Breast epithelium (tissue), 4 donors: ENCODE data around the gene TLCD3A. TPM values are rescaled to one million over a fixed set of nuclear protein-coding genes. Genes with fewer than 3 reads are reported as not detected.

Experiments
- DNase-seq, 2 donors: peaks; one replicate each; pipeline ENCODE4 v3.0.0-alpha.2; 2019; ENCODE audit warnings: low spot score in 2 of 2
- H3K27ac ChIP-seq, 2 donors: fragments of 200-600 bp; sonication (generic) in 1 of 2; one replicate each; pipeline ENCODE4 v1.5.1; 2016 to 2019; ENCODE audit warnings: mild to moderate bottlenecking in 1 of 2
- H3K27me3 ChIP-seq, 2 donors: fragments of 200-600 bp; sonication (generic) in 1 of 2; one replicate each; pipeline versions ENCODE4 v1.5.1 to v1.6.0; 2017 to 2019; ENCODE audit warnings: control low read depth in 1 of 2, mild to moderate bottlenecking in 1 of 2
- H3K36me3 ChIP-seq: fragments of 200-600 bp; one replicate; pipeline ENCODE4 v1.5.1; 2019
- H3K4me1 ChIP-seq, 2 donors: fragments of 200-600 bp; sonication (generic); one replicate each; pipeline ENCODE4 v1.5.1; 2016 to 2019; ENCODE audit warnings: control low read depth in 1 of 2
- H3K4me3 ChIP-seq, 3 donors: fragments of 200-600 bp; sonication (generic); 1 replicate in 2 of 3; 2 replicates in 1 of 3; pipeline ENCODE4 v1.5.1; 2016 to 2019; ENCODE audit warnings: mild to moderate bottlenecking in 3 of 3, moderate library complexity in 2 of 3
- H3K9me3 ChIP-seq, 2 donors: fragments of 200-600 bp; sonication (generic) in 1 of 2; one replicate each; pipeline ENCODE4 v1.5.1; 2016 to 2019; ENCODE audit warnings: control low read depth in 1 of 2
- POLR2A ChIP-seq: fragments of 450-650 bp; IDR thresholded peaks from one replicate; pipeline ENCODE4 v1.6.1; 2016; ENCODE audit warnings: antibody characterized with exemption, mild to moderate bottlenecking, moderate library complexity
- POLR2AphosphoS5 ChIP-seq, 3 donors: sonication (generic); formaldehyde crosslinking; IDR thresholded peaks; one replicate each; pipeline ENCODE4 v1.6.1; 2017; ENCODE audit warnings: antibody characterized with exemption in 3 of 3
- intact Hi-C: fragments of 100-400 bp; cut with DNase I; formaldehyde crosslinking; loops from one replicate; pipeline ENCODE4 v1.15.1; 2023; ENCODE audit warnings: low total_unique reads
- total RNA-seq, 3 donors: library from RNA; depleted of rRNA; stranded (reverse); fragments of >200 nt; gene quantifications; one replicate each; pipeline ENCODE4 v1.1.0, GENCODE V29; 2016
- TF ChIP-seq, protein P1 (sequence below), 3 donors: fragments of 450-650 bp; IDR thresholded peaks; one replicate each; pipeline ENCODE4 v1.5.1; 2016 to 2017; ENCODE audit warnings: antibody characterized with exemption in 3 of 3, mild to moderate bottlenecking in 3 of 3, moderate library complexity in 3 of 3

TLCD3A gene
- total RNA-seq, 3 donors from 2014 or later = 5.0 to 5.9 (median 5.6) TPM

DNA sequence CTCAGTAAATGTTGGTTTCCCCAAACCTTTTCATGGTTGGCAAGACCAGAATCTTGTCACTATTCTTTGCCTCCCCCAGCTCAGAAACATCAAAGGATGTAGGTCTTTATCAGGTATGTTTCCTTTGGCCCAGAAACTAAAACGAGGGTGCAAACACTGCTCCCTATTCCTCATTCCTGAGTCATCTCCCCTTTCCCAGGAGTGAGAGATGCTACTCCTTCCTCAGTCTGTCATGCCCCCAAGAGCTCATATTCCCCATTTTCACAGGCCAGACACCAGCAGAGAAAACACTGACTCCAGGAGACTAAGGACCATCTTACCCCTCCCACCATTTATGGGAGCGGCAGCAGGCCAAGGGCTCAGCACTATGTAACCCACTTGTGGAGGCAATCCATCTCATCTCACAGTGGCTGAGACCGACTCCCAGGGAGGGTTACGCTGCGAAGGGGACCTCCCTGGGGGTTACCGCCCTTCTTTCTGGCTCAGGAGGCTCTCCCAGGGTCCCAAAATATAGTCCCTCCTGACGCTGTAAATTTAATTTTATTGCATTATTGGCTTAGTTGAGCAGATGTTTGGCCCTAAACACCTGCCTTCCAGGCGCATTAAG is 18.1 kb downstream of the TLCD3A start:
- peaks cover 8% of the 10 kb centered on the region for H3K36me3 ChIP-seq

DNA sequence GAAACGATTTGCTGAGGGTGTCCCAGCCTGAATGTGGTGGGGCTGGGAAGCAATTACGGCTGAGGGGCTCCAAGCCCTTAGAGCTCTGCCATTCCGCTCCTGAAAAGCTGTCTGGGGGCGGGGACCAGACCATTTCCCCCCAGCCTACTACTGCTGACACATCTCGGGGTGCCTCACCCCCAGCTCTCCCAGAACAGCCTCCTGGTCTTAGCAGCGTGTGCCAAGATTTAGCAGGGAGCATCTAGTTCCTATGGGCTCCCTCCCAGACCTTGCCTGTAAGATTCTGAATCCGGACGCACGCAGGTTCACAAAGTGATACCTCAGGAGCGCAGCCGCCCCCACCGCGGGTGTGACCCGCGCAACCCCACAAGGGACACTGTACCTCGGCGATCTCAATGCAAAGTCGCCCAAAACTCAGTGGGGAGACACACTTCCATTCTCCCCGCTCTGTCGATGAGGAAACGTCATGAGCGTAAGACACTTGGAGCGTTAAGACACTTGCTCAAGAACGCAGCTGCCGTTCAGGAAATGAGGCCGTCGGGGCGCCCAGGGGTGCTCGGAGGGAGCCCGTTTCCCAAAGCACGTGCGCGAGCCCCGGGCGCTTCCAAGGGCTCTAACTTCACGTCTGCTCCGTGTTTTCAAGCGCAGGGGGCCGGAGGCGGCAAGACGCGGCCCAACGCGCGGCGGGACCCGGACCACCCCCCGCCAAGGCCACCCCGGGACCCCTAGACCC is 19.0 kb downstream of the TLCD3A start:
- H3K36me3 ChIP-seq = peaks cover 8% of the 10 kb centered on the region
- peak overlapping the region; percentile 89 to 92 for H3K27ac ChIP-seq
- DNase-seq = no peak
- peak overlapping the region; percentile 68 to 86 (median 68) for H3K4me3 ChIP-seq
- TF ChIP-seq POLR2A (no peak), POLR2AphosphoS5 (IDR thresholded peaks at IDR 0.05) (no peak)
- TF ChIP-seq, protein P1, sequence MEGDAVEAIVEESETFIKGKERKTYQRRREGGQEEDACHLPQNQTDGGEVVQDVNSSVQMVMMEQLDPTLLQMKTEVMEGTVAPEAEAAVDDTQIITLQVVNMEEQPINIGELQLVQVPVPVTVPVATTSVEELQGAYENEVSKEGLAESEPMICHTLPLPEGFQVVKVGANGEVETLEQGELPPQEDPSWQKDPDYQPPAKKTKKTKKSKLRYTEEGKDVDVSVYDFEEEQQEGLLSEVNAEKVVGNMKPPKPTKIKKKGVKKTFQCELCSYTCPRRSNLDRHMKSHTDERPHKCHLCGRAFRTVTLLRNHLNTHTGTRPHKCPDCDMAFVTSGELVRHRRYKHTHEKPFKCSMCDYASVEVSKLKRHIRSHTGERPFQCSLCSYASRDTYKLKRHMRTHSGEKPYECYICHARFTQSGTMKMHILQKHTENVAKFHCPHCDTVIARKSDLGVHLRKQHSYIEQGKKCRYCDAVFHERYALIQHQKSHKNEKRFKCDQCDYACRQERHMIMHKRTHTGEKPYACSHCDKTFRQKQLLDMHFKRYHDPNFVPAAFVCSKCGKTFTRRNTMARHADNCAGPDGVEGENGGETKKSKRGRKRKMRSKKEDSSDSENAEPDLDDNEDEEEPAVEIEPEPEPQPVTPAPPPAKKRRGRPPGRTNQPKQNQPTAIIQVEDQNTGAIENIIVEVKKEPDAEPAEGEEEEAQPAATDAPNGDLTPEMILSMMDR (IDR thresholded peaks at IDR 0.05) = no peak
- intact Hi-C loops = no loop called here
- no peaks in the 10 kb centered on the region for H3K27me3 ChIP-seq
- no peaks in the 10 kb centered on the region for H3K9me3 ChIP-seq
- H3K4me1 ChIP-seq = peaks cover 0 to 11% of the 10 kb centered on the region in 2 donors

More for the DNA sequence above, 18.1 kb downstream of the TLCD3A start:
- intact Hi-C loops = no loop called here
- no peaks in the 10 kb centered on the region for H3K27me3 ChIP-seq
- peak overlapping the region in 1 of 2 donors; percentile 15 for H3K27ac ChIP-seq
- peak overlapping the region in 2 of 3 donors; percentile 68 to 86 for H3K4me3 ChIP-seq
- H3K4me1 ChIP-seq = peaks cover 0 to 11% of the 10 kb centered on the region in 2 donors
- no peaks in the 10 kb centered on the region for H3K9me3 ChIP-seq
- no peak for DNase-seq
- TF ChIP-seq POLR2AphosphoS5 (IDR thresholded peaks at IDR 0.05) (no peak), POLR2A (no peak)
- TF ChIP-seq, protein P1 (IDR thresholded peaks at IDR 0.05) = no peak

DNA sequence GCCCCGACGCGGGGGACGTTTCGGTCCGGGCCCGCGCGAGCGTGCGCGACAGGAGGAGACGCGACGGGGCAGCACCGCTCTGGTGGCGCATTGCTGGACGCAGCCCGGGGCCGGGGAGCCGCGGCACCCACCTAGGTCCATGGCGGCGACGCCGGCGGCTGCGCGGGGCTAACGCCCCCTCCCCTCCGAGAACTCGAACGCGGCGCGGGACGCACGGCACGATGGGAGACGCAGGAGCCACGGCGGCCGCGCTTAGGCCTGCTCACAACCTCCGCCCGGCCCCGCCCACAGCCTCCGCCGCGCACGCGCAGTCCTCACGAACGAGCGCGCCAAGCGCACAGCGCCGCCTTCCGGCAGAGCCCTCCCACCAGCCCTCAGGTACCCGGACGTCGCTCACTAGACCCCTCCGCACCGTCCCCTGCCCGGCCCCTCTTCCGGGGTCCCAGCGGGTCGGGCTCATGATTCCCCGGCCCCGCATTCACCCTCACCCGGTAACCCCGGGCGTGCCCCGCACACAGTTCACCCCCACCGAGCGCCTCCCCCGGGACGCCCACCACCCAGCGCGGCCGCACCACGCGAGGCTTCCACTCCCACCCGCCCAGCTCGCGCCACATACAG is 19.7 kb downstream of the TLCD3A start, which contains the start of gene GEMIN4:
Gene GEMIN4, minus strand, starts transcription at position 263 of the 618 bp plus-strand sequence. Its CDS starts 122 bp downstream, at position 141.
- no peaks in the 10 kb centered on the region for H3K9me3 ChIP-seq
- DNase-seq = peak; percentile 78 to 94
- no peaks in the 10 kb centered on the region for H3K27me3 ChIP-seq
- H3K4me3 ChIP-seq = peak within 1 kb of the TSS; percentile 68 to 86 (median 68)
- peaks cover 0 to 11% of the 10 kb centered on the region in 2 donors for H3K4me1 ChIP-seq
- H3K27ac ChIP-seq = peak within 1 kb of the TSS; percentile 89 to 92
- peak; percentile 51 to 89 (median 81) for TF ChIP-seq POLR2AphosphoS5 (IDR thresholded peaks at IDR 0.05)
- peak; percentile 54 for TF ChIP-seq POLR2A
- TF ChIP-seq, protein P1 (IDR thresholded peaks at IDR 0.05) = peak; percentile 79 to 92 (median 85)
- intact Hi-C loops = no loop called here
- H3K36me3 ChIP-seq = peaks cover 5% of the 10 kb centered on the region

DNA sequence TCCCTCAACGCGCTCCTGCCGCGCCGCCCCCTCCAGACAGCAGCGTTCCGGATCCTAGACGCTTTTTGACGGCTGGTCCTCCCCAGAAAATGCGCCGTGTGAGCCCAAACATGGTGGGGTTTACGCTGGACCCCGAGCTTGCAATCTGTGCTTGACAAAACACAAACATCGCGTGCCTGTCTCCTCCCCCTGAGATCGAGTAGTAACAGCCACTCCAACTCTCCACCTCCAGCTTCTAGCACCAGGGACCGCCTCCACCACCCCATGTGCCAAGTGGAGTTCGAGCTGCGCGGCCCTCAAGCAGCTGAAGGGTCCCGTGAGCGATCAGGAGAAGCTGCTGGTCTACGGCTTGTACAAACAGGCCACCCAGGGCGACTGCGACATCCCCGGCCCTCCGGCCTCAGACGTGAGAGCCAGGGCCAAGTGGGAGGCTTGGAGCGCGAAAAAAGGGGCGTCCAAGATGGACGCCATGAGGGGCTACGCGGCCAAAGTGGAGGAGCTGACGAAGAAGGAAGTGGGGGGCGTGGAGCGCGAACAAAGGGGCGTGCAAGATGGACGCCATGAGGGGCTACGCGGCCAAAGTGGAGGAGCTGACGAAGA is 20.3 kb downstream of the TLCD3A start:
- no peak for TF ChIP-seq POLR2AphosphoS5 (IDR thresholded peaks at IDR 0.05)
- no peak for TF ChIP-seq POLR2A
- TF ChIP-seq, protein P1 (IDR thresholded peaks at IDR 0.05) = no peak
- intact Hi-C loops = no loop called here
- peak overlapping the region; percentile 89 to 92 for H3K27ac ChIP-seq
- H3K4me3 ChIP-seq = peak overlapping the region; percentile 68 to 86 (median 68)
- H3K27me3 ChIP-seq = no peaks in the 10 kb centered on the region
- peaks cover 0 to 11% of the 10 kb centered on the region in 2 donors for H3K4me1 ChIP-seq
- no peaks in the 10 kb centered on the region for H3K9me3 ChIP-seq
- H3K36me3 ChIP-seq = no peaks in the 10 kb centered on the region
- peak; percentile 68 to 73 for DNase-seq
